ENCODE results near the gene CPOX. TPM values are rescaled to one million over a fixed set of nuclear protein-coding genes. Genes with fewer than 3 reads are reported as not detected.

Gene CPOX
- total RNA-seq, 4 donors from 2014 or later = 19.0 to 36.4 (median 23.4) TPM

DNA sequence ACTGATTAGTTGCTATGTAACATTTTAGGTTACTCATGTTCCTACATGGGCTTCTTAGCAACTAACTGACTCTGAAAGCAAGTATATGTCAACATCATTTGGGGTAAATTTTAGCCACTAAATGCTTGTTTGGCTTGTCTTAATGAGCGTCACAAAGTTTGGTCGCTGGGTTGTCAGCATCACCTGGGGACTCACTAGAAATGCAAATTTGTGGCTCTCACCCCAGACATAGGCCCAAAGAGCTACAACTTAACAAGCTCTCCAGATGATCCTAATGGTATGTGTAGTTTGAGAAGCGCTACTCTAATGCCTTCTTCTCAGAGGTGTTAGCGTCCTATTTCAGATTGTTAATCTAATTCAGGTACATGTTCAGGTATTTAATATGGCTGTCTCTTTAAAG is 32.7 kb upstream of the CPOX start:
- no peak overlapping the region for H3K4me3 ChIP-seq

DNA sequence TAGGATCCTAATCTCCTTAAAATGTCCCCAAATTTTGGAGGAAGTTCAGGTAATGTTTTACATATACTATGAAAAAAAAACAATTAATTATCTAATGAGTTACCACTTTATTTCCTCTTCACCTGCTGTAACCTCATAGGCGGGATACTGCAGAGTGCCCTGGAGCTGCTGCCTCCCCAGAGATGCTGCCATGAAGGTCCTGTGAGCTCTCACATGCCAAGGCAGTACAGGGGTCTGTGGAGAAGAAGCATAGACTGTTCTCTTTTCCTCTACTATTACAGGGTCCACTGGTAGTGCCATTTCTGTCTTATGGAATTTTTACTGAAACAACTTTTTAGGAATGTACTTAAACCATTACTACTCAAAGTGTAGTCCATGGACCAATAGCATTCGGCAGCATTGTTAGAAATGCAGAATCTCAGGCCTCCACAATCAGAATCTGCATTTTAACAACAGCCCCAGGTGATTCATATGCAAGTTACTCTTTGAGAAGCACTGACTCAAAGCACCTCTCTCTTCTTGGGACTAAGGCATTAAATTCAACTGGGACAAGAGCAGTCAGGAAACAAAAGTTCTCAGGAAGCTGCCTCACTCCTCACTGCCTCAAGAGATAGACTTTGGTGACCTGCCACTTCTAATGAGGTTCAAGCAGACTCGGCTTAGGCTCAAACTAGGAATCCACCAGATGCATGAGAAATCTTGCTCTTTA is 30.3 kb upstream of the CPOX start:
- 87 to 88% methylated on average over 3 of the region's 3 CpGs for WGBS, 2 donors
- DNase-seq (ENCODE audit: low spot score in 2 of 2) = no peak
- no peaks in the 10 kb centered on the region for H3K36me3 ChIP-seq
- no peaks in the 10 kb centered on the region for H3K4me1 ChIP-seq
- no peak overlapping the region for H3K27ac ChIP-seq
- H3K9me3 ChIP-seq = no peaks in the 10 kb centered on the region
- H3K27me3 ChIP-seq = no peaks in the 10 kb centered on the region
- TF ChIP-seq, protein P1, sequence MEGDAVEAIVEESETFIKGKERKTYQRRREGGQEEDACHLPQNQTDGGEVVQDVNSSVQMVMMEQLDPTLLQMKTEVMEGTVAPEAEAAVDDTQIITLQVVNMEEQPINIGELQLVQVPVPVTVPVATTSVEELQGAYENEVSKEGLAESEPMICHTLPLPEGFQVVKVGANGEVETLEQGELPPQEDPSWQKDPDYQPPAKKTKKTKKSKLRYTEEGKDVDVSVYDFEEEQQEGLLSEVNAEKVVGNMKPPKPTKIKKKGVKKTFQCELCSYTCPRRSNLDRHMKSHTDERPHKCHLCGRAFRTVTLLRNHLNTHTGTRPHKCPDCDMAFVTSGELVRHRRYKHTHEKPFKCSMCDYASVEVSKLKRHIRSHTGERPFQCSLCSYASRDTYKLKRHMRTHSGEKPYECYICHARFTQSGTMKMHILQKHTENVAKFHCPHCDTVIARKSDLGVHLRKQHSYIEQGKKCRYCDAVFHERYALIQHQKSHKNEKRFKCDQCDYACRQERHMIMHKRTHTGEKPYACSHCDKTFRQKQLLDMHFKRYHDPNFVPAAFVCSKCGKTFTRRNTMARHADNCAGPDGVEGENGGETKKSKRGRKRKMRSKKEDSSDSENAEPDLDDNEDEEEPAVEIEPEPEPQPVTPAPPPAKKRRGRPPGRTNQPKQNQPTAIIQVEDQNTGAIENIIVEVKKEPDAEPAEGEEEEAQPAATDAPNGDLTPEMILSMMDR (IDR thresholded peaks at IDR 0.05) = no peak
- TF ChIP-seq POLR2A (IDR thresholded peaks at IDR 0.05) (no peak), EP300 (IDR thresholded peaks at IDR 0.05) (no peak)
- H3K4me3 ChIP-seq = no peak overlapping the region

More for the DNA sequence above, 32.7 kb upstream of the CPOX start:
- no peaks in the 10 kb centered on the region for H3K36me3 ChIP-seq
- H3K27ac ChIP-seq = no peak overlapping the region
- H3K4me1 ChIP-seq = no peaks in the 10 kb centered on the region
- no peaks in the 10 kb centered on the region for H3K27me3 ChIP-seq
- TF ChIP-seq EP300 (IDR thresholded peaks at IDR 0.05) = no peak
- TF ChIP-seq, protein P1 (IDR thresholded peaks at IDR 0.05) = no peak
- TF ChIP-seq POLR2A (IDR thresholded peaks at IDR 0.05) = no peak
- no peaks in the 10 kb centered on the region for H3K9me3 ChIP-seq
- WGBS, 2 donors = 87 to 89% methylated on average over 4 of the region's 4 CpGs
- no peak for DNase-seq (ENCODE audit: low spot score in 2 of 2)

DNA sequence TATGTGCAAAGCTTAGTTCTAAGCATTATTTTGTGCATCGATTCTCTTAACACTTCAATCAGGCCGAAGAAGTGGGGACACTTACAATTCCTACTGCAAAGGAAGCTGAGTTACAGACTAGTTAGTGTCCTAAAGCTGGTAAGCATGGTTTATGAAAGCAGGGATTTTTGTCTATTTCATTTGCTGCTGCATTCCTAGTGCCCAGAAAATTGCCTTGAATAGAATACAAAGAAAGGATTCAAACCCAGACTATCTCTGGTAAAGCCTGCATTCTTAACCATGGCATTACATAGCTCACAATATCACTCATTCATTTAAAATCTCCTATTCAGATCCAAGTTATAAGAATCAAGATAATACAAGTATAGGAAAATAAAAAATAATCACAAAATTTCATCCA is 24.4 kb upstream of the CPOX start:
- 47 to 65% methylated on average over 2 of the region's 2 CpGs for WGBS, 2 donors
- TF ChIP-seq, protein P1 (IDR thresholded peaks at IDR 0.05) = no peak
- TF ChIP-seq EP300 (IDR thresholded peaks at IDR 0.05) (no peak), POLR2A (IDR thresholded peaks at IDR 0.05) (no peak)

DNA sequence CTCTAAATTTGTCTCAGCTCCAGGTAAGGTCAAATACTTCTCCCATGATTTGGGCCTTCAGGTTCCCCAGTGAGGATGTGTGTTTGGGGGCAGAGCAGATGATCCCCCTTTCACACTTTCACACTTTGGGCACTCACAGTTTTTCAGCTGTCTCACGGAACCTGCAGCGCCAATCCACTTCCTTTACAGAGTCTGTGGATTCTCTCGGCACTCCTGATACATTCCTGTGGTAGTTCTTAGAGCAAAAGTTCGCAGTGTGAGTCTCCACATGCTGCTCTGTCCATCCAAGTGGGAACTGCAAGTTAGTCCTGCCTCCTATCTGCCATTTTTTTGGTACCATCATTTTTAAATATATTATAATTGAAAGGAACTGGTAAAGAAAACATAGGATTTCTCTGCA is 20.2 kb upstream of the CPOX start:
- Histone ChIP-seq H3K9me3 (no peaks in the 10 kb centered on the region), H3K27me3 (no peaks in the 10 kb centered on the region), H3K4me3 (no peak overlapping the region), H3K4me1 (peaks cover 0 to 9% (median 0%) of the 10 kb centered on the region in 4 donors), H3K36me3 (no peaks in the 10 kb centered on the region), H3K27ac (no peak overlapping the region)
- WGBS, 2 donors = 84 to 86% methylated on average over 4 of the region's 4 CpGs
- no peak for DNase-seq (ENCODE audit: low spot score in 2 of 2)
- TF ChIP-seq, protein P1 (IDR thresholded peaks at IDR 0.05) = no peak
- TF ChIP-seq POLR2A (IDR thresholded peaks at IDR 0.05) = no peak
- TF ChIP-seq EP300 (IDR thresholded peaks at IDR 0.05) = no peak

More for the DNA sequence above, 24.4 kb upstream of the CPOX start:
- Histone ChIP-seq H3K4me1 (peaks cover 0 to 9% (median 0%) of the 10 kb centered on the region in 4 donors), H3K27ac (no peak overlapping the region), H3K36me3 (no peaks in the 10 kb centered on the region), H3K27me3 (no peaks in the 10 kb centered on the region), H3K4me3 (no peak overlapping the region), H3K9me3 (no peaks in the 10 kb centered on the region)
- no peak for DNase-seq (ENCODE audit: low spot score in 2 of 2)

DNA sequence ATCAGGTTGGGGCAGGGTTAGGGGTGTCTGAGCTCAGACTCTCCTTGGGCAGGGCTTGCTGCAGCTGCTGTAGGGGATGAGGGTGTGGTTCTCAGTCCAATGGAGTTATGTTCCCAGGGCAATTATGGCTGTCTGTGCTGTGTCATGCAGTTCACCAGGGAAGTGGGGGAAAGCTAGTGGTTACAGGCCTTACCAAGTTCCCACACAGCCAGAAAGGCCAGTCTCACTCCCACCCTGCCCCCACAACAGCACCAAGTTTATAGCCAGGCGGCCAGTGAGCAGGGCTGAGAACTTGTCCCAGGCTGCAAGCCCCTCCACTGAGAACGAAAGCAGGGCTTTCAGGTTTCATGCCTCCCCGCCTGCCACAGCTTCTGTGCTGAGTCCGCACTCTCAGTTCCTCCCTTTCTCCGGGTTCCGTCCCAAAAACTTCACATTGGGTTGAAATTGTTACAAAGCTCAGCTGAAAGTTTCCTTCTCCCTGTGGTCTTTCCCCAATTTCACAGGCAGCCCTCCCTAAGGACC is 19.6 kb upstream of the CPOX start:
- WGBS, 2 donors = 84 to 92% methylated on average over 6 of the region's 6 CpGs
- DNase-seq (ENCODE audit: low spot score in 2 of 2) = no peak
- Histone ChIP-seq H3K4me1 (peaks cover 0 to 9% (median 0%) of the 10 kb centered on the region in 4 donors), H3K27ac (no peak overlapping the region), H3K4me3 (no peak overlapping the region), H3K27me3 (no peaks in the 10 kb centered on the region), H3K9me3 (no peaks in the 10 kb centered on the region), H3K36me3 (no peaks in the 10 kb centered on the region)
- TF ChIP-seq, protein P1 (IDR thresholded peaks at IDR 0.05) = no peak
- no peak for TF ChIP-seq POLR2A (IDR thresholded peaks at IDR 0.05)
- TF ChIP-seq EP300 (IDR thresholded peaks at IDR 0.05) = no peak

All from tibial nerve (tissue), 4 donors.